GM19455 (cell line): ENCODE results near the gene ANK3.
"Not testable (repeated sequence)": the region's sequence is repeated elsewhere in the genome, so short reads cannot be mapped to it uniquely, and the experiment has no call there.

ENCODE experiments used
- ATAC-seq: cut with Tn5 transposase; IDR thresholded peaks from one replicate; pipeline ENCODE4 v1.9.1; 2021; ENCODE audit not compliant: unreplicated experiment

Gene ANK3

GRCh38 chr10:60043561-60044241, 346.0 kb downstream of the ANK3 start:
- ATAC-seq, result no peak

- no peak for ATAC-seq
Measured at GRCh38 chr10:60042914-60043313, 346.8 kb downstream of the ANK3 start.

DNA sequence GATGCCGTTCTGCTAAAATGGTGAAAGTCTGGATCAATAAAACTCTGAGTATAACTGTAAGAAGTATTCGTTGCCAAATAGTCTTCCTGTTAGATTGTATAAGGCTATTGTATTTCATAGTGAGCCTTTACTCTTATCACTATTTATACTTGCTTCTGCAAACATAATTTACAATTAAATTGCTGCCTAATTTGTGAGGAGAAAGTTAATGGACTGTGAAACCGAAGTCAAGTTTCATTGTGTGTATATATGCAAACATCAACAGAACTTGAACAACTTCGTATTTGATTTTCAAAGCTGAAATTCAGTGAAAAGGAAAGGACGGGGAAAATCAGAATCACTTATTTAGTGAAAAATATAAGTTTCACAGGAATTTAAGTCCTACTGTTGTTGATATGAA, 347.4 kb downstream of the ANK3 start:
- no peak for ATAC-seq

DNA sequence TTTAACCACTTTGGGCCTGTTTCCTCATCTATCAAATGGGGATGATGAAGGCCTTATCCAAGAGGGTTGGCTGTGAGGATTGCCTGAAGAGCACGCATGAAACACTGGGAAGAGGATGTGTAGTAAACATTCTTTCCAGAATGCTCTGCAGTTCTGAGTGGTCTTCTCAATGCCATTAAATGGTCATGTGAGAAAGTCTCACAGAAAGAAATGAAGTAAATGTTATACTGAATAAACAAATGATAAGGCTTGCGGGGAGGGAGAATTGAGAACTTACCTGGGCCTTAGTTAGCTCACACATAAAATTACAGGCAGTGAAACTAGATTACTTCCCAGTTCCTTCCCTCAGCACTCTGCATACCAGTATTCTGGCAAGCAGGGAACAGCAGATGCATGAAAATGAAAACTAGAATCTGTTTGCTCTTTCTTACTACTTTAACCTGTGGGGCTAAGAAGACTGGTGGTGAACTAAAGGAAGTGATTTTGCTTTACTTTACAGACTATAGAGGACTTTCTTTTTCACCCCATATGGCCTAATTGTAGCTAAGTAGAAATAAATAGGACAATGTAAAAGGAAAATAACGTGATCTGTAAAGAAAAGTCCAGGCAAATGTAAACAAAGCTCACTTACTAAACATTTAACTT, 348.1 kb downstream of the ANK3 start:
- no peak for ATAC-seq

DNA sequence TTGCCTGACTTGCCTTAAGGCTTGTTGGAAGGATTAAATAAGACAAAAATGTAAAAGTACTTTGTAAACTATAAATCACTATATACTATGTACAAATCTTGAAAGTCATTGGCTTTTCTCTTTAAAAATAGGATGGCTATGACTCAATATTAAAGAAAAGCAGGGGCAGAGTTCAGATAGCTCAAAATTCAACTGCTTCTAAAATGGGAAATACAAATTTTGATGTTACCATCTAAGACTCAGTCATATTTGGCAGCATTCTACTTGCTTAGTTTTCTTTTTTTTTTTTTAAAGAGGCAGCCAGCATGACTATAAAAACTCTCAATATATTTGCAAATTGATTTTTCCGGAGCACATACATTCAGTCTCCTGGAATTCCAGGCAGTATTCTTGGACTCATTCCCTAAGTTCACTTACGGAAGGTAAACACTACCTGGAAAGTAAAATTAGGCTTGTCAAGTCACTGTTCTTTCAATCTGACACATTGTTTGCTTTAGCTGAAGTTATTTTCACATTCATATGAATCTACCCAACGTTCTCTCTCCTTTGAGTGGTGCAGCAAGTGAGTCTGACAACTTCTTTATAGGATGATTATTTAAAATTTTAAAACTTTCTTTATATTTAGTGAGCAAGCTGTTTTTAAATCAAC, 349.5 kb downstream of the ANK3 start:
- ATAC-seq, result no peak

- ATAC-seq, result no peak
Measured at GRCh38 chr10:60035984-60036383, 353.7 kb downstream of the ANK3 start.

DNA sequence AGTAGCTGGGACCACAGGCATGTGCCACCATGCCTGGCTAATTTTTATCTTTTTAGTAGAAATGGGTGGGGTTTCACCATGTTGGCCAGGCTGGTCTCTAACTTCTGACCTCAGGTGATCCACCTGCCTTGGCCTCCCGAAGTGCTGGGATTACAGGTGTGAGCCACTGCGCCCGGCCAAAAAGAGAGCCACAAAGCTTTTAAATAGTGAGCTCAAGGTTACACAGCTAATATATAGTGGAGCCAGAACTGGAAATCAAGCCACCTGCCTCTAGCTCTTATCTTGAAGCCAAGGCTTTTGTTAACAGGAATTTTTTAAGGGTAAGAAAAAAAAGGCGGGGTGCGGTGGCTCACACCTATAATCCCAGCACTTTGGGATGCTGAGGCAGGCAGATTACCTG, 354.3 kb downstream of the ANK3 start:
- not testable (repeated sequence) for ATAC-seq

DNA sequence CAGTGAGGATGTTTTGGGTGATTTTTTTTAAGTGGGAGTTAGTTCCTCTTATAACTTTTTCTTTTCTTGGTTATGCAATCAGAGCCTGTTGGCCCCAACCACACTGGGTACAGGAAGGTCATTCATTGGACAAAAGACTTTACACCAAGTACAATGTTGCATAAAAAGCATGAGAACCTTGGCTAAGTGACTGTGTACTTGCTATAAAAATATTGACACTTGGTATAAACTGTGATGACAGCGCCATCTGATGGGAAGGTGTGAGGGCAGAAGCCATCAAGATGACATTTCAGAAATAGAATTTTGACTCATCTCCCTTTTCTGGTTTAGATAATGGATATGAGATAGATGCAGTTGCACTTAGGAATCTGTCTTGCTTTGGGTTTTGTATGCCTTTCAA, 357.0 kb downstream of the ANK3 start:
- ATAC-seq, result no peak

GRCh38 chr10:60031664-60032063, 358.0 kb downstream of the ANK3 start:
- no peak for ATAC-seq

GRCh38 chr10:60031183-60031582, 358.5 kb downstream of the ANK3 start:
- no peak for ATAC-seq

GRCh38 chr10:60029475-60029874, 360.2 kb downstream of the ANK3 start:
- no peak for ATAC-seq

- no peak for ATAC-seq
Measured at GRCh38 chr10:60028081-60028480, 361.6 kb downstream of the ANK3 start.

- no peak for ATAC-seq
Measured at GRCh38 chr10:60025279-60025678, 364.4 kb downstream of the ANK3 start.

DNA sequence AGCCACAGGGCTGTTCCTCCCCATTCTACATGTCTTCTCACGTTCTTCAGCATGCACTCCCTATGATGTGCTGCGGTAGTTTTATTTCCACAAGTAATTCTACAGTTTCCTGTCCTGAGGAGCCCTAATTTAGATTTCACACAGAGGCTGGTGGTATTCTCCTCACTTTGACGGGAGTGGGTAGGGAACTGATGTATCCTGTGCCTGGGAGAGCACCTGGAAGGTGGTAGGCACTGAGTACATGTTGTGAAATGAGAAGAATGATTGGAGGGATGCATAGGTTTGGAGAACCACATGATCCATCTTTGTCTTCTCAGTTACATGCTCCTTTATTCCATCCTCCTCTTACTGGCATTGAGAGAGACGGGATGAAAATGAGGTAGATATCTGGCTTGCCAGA, 365.2 kb downstream of the ANK3 start:
- ATAC-seq, result no peak

DNA sequence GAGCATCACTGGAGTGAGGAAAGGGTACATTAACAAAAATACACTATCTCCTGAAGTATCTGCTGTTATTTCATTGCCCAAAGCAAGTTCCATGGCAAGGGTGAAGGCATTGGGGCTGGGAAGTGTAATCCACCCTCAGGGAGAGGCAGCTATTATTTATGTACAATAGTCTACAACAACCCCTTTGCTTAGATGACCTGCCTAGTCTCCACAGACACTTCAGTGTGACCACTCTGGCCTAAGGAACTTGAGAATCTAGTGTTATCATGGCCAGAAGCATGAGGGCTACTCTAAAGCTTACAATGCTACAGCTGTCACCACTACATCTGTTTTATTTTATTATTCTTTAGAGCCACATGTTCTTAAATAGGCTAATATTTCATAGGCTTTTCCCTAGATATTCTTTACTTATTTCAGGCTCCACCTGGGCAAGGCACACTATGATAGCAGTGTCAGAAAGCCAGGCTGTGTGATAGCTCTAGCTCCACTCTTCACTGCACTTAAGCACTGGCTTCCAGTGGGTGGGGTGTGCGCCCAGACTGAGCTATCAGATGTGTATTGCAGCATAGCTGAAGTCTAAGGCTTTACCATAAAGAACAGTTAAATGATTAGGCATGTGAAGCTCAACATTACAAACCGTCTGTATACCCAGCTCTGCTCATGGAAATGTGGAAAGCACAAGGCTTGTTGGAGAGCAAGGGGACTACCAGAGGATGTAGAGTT, 366.4 kb downstream of the ANK3 start:
- ATAC-seq, result no peak

GRCh38 chr10:60021361-60021760, 368.3 kb downstream of the ANK3 start:
- no peak for ATAC-seq

DNA sequence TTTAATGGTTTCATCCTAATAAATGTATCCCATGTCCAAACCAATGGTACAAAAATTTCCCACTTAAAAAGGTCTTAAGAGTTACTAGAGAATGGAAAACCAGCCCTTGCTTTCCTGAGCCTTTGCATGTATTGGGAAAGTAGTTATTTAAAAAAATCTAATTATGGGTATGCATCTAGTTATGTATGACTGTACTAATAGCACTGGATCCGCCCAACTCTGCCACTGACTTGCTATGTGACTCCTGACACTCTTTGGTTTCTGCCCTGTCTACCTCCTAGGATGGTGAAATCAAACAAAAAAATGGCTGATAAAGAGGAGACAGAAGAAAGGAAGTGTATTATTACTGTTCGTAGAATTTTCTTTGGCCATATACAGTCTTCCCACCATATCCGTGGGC, 372.9 kb downstream of the ANK3 start:
- no peak for ATAC-seq

DNA sequence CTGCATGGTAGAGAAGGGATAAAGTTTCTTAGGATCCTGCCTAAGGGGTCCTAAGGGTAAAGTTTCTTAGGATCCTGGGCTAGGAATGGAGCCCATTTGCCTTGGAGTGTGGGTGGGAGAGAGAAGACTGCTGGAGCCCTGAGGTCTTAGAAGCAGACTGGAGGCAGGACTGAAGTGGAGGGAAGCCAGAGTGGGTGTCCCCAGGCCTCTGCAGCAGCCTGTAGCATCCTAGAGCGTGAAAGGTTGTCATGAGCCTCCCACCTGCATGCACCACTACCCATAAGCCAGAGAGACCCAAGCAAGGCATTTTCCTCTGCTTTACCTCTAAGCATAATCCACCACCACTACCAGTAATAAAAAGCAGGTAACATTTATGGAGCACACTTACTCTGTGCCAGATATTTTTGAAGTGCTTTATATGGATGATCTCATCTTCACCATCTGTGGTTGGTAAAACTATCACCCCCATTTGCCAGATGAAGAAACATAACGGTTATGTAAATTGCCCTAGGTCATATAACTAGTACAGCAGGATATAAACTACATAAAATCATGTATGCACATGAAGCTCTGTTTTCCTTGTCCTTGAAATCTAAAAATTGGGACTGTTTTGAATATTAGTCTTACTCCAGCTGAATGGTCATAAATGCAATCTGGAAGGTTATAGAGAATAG, 379.8 kb downstream of the ANK3 start:
- ATAC-seq, result no peak

DNA sequence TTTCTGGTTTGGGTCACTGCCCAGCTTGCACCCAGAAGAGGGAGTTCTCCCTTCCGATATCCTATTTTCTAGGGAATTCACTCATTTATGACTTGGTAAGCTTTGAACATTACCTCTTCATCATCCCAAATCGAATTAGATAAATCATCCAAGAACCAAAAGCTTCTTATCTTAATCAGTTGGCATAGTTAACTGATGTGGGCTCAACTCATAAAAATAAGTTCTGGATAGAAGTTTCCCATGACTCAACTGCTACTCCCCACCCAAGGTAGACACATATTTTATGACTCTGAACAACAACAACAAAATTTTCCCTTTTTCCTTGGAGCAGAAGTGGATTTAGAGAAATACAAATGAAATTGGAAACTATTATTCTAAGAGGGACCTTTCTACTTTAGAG, 380.4 kb downstream of the ANK3 start:
- ATAC-seq, result no peak

DNA sequence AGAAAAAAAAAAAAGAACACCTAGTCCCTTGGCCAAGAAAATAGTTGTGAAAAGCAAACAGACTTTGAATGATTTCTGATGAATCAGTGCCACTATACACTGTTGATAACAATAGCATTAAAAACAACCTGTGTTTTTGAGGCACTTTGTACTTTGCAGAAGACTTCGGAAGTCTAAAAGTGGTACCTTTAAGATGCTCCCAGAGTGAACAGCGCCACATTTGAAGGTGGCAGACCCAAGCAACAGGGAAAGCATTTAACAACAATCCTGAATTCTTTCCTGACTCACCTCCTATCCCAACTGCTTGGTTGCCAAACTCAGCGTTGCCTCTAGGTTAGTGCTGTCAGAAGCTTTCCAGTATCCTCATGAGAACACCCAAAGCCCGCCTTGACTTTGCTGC, 380.9 kb downstream of the ANK3 start:
- no peak for ATAC-seq

- ATAC-seq, result no peak
Measured at GRCh38 chr10:60006062-60006461, 383.6 kb downstream of the ANK3 start.
